Astrocyte (in vitro differentiated cells and primary cell): Measurements from ENCODE around the gene LIMA1.

ENCODE experiments used
- CTCF ChIP-seq: IDR thresholded peaks from 2 replicates; pipeline ENCODE4 v1.5.1; 2011; ENCODE audit warnings: low read depth, mild to moderate bottlenecking, inconsistent platforms, low read length, moderate library complexity; ENCODE audit not compliant: insufficient read depth
- EZH2 ChIP-seq: IDR thresholded peaks from 2 replicates; pipeline ENCODE4 v1.6.1; 2012; ENCODE audit warnings: mild to moderate bottlenecking, low read length, inconsistent platforms; ENCODE audit not compliant: insufficient read depth

GRCh38 chr12:50217202-50217601, 66.1 kb downstream of the LIMA1 start:
- no peak for TF ChIP-seq CTCF
- TF ChIP-seq EZH2, result no peak
